ENCODE data around the gene FLT4. TPM values are rescaled to one million over a fixed set of nuclear protein-coding genes. Genes with fewer than 3 reads are reported as not detected.

FLT4 gene
- total RNA-seq, 6 experiments from 2014 or later, result 5.3 to 15.1 (median 8.0) TPM

DNA sequence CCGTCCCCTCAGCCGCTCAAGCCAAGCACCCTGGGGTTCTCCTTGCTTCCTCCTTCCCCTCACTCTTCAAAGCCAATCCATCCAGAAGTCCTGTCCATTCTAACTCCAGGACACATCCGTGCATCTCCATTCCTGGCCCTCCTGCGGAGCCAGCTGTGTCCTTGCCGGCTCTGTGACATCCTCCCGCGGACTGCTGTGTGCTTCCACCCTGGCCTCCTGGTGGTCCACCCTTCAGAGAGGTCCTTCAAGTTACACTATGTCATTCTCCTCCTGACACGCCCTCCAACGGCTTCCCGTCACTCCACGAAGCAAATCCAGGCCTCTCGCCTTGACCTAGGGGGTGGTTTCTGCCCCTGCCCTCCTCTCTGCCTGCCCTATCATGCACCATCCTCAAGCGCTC, 45.1 kb downstream of the FLT4 start:
- peak in 1 of 3 donors; percentile 36 for DNase-seq
- TF ChIP-seq POLR2A (IDR thresholded peaks at IDR 0.05), result no peak
- TF ChIP-seq, protein P1, sequence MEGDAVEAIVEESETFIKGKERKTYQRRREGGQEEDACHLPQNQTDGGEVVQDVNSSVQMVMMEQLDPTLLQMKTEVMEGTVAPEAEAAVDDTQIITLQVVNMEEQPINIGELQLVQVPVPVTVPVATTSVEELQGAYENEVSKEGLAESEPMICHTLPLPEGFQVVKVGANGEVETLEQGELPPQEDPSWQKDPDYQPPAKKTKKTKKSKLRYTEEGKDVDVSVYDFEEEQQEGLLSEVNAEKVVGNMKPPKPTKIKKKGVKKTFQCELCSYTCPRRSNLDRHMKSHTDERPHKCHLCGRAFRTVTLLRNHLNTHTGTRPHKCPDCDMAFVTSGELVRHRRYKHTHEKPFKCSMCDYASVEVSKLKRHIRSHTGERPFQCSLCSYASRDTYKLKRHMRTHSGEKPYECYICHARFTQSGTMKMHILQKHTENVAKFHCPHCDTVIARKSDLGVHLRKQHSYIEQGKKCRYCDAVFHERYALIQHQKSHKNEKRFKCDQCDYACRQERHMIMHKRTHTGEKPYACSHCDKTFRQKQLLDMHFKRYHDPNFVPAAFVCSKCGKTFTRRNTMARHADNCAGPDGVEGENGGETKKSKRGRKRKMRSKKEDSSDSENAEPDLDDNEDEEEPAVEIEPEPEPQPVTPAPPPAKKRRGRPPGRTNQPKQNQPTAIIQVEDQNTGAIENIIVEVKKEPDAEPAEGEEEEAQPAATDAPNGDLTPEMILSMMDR (IDR thresholded peaks at IDR 0.05), result no peak
- 70% methylated on average over 7 of the region's 13 CpGs for WGBS (ENCODE audit: insufficient coverage, low coverage, low lambda C conversion rate, missing lambda C conversion rate)
- H3K9me3 ChIP-seq, result no peaks in the 10 kb centered on the region
- intact Hi-C loops (cut with DNase I), result no loop called here
- no peaks in the 10 kb centered on the region for H3K36me3 ChIP-seq
- no peaks in the 10 kb centered on the region for H3K27me3 ChIP-seq
- H3K4me1 ChIP-seq, result no peaks in the 10 kb centered on the region
- H3K4me3 ChIP-seq, result no peak overlapping the region
- no peak overlapping the region for H3K27ac ChIP-seq
- no peak for ATAC-seq

DNA sequence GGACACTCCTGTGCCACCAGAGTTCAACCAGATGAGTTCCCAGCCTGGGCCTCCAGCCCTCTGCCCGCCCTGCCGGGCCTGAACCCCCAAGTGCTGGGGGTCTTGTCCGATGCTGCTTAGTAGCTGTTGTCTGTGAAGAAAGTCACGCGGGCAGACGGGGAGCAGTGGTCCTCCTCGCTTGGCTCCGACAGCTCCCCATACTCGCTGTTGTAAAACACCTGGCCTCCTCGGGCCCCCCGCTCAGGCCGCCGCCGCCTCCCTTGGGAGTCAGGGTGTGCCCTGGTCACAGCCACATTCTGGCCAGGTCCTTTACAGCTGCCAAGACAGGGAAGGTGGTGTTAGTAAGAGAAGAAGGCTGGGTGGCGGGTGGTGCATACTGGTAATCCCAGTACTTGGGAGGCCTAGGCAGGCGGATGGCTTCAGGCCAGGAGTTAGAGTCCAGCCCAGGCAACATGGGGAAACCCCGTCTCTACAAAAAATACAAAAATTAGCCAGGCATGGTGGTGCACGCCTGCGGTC, 46.3 kb downstream of the FLT4 start:
- no peaks in the 10 kb centered on the region for H3K9me3 ChIP-seq
- no peaks in the 10 kb centered on the region for H3K36me3 ChIP-seq
- no peaks in the 10 kb centered on the region for H3K27me3 ChIP-seq
- DNase-seq (peak; percentile 19 to 51 (median 37)), ATAC-seq (no peak)
- no peaks in the 10 kb centered on the region for H3K4me1 ChIP-seq
- TF ChIP-seq, protein P1 (IDR thresholded peaks at IDR 0.05), result no peak
- TF ChIP-seq POLR2A (IDR thresholded peaks at IDR 0.05), result no peak
- 87% methylated on average over 3 of the region's 19 CpGs for WGBS (ENCODE audit: insufficient coverage, low coverage, low lambda C conversion rate, missing lambda C conversion rate)
- intact Hi-C loops (cut with DNase I), result no loop called here
- H3K4me3 ChIP-seq, result no peak overlapping the region
- no peak overlapping the region for H3K27ac ChIP-seq

DNA sequence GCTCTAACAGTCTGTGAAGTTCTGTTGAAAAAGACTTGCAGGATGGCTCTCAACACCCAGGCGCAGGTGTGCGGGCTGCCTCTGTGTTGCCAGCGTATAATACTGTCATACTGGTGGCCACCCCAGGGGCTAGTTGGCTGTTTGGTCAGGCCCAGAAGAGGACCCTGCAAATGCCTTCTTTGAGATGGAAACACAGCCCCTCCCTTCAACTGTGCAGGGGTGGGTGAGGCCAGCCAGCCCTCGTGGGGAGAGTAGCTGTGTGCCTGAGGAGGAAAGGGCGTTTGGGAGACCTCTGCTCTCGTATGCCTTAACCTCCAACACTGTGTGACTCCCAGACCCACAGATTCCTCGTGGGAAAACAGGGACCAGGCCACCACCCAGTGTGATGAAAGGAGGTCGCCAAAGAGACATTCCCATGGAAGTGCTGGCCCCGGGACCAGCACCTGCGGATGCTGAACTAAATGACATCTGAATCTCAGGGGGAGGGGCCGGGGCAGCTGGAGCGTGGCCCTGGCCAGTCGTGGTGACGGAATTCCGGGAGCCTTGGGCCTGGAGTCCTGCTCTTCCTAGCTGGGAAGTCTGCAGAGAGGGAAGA, 46.8 kb downstream of the FLT4 start:
- DNase-seq (peak in 1 of 3 donors; percentile 26), ATAC-seq (no peak)
- no peaks in the 10 kb centered on the region for H3K9me3 ChIP-seq
- intact Hi-C loops (cut with DNase I), result no loop called here
- no peaks in the 10 kb centered on the region for H3K27me3 ChIP-seq
- no peak overlapping the region for H3K27ac ChIP-seq
- no peak overlapping the region for H3K4me3 ChIP-seq
- TF ChIP-seq POLR2A (IDR thresholded peaks at IDR 0.05), result no peak
- TF ChIP-seq, protein P1 (IDR thresholded peaks at IDR 0.05), result no peak
- H3K4me1 ChIP-seq, result no peaks in the 10 kb centered on the region
- 69% methylated on average over 3 of the region's 15 CpGs for WGBS (ENCODE audit: insufficient coverage, low coverage, low lambda C conversion rate, missing lambda C conversion rate)
- no peaks in the 10 kb centered on the region for H3K36me3 ChIP-seq

DNA sequence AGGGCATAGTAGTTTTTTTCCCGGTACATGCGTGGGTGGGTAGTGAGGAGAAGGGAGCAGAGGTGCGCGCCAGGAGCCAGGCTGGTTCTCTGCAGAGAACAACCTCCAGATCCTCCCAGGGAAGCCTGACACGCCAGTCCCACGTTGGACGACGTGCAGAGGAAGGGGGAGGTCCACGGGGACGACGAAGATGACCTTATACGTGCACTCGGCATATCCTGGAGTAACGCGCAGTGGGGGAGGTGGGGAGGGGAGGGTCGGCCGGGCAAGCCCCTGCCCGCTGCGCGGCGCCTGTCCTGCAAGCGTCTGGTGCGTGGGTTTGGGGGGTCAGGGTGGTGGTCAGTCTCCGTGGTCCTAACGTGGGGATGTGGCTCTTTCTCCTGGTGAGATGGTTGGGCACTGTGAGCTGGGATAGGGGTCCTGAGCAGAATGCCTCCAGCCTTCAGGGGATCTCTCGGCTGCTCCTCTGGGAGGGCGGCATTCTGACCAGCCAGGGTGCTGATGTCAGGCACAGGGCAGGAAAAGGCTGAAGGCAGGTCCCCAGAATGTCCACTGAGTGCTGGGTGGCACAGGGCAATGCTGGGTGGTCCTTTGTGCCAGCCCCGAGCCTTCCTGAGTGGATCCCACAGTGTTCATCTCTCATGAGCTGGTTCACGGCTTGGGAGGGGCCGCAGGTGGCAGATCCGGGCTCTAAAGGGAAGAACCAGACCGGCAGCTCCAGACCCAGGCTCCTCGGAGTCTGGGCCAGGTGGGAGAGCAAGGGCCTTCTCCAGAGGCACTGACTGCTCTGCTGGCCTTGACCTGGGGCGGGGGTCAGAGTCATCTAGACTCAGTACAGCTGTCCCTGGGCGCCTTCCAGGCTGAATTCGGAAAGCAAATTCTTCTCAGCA, 47.6 kb downstream of the FLT4 start:
- no peak for TF ChIP-seq POLR2A (IDR thresholded peaks at IDR 0.05)
- TF ChIP-seq, protein P1 (IDR thresholded peaks at IDR 0.05), result no peak
- intact Hi-C loops (cut with DNase I), result no loop called here
- Histone ChIP-seq H3K9me3 (no peaks in the 10 kb centered on the region), H3K4me3 (no peak overlapping the region), H3K4me1 (no peaks in the 10 kb centered on the region), H3K27me3 (no peaks in the 10 kb centered on the region), H3K36me3 (no peaks in the 10 kb centered on the region), H3K27ac (no peak overlapping the region)
- no peak for ATAC-seq
- 72% methylated on average over 17 of the region's 36 CpGs for WGBS (ENCODE audit: insufficient coverage, low coverage, low lambda C conversion rate, missing lambda C conversion rate)
- peak in 2 of 3 donors; percentile 37 to 49 for DNase-seq

Measured in right lobe of liver (tissue), 6 donors.